ENCODE measurements around the gene ARMCX5.

The ARMCX5 gene

DNA sequence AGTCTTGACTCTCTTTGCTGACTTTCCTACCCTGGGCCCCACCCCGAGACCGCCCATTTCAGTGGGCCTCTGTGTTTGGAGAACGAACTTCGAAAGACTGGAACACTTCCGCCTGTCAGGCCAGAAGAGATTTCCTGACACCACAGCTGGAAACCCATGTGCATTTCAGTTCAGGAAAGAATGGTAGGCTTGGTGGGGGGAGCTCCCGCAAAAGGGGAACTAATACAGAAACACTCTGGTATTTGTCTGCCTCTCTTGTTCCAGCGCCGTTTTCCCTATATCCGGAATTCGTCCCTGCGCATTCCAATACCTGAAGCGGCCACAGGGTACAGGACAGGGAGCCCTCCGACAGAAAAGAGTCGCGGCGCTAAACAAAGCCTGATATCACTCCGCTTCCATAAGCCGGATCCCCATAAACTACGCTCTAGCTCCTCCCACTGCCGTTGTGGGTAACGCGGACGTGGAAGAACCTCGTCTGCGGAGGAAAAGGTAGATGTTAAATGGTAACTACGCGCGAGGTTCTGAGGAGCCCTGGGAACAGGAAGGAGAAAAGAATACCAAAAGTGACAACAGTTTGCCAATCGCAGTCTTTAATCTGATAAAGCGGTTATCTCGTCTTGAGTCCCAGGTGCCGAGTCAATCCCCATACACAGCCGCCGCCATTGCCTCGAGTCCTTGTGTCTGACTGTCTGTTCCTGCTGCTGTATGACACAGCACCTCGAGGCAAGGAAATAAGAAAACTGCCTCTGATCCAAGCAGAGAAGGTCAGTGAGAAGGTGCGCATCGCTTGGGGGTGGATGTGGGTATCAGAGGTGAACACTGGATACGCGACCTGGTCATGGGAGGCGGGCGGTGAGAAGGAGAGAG, at the start of gene ARMCX5:
ARMCX5 (plus strand) TSS at position 432 of the 867 bp plus-strand sequence. CDS start 2,627 bp downstream, outside the sequence.
- peak; percentile 82 for DNase-seq

DNA sequence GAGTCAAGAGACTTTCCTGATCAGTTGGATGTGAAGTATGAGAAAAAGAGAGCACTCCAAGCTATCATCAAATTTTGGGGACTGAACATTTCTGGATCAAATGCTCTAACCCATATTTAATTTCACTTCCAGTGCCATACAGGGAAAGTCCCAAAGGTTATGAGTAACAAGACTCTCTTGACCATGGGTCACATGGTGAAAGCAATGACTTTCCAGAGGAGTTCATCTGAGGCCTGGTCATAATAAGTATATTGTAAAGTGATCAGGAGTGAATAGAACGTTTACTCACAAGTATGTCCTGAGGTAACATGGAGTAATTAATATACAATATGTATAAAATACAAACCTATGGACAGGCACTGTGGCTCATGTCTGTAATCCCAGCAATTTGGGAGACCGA, 40.7 kb upstream of the ARMCX5 start:
- no peak for DNase-seq

DNA sequence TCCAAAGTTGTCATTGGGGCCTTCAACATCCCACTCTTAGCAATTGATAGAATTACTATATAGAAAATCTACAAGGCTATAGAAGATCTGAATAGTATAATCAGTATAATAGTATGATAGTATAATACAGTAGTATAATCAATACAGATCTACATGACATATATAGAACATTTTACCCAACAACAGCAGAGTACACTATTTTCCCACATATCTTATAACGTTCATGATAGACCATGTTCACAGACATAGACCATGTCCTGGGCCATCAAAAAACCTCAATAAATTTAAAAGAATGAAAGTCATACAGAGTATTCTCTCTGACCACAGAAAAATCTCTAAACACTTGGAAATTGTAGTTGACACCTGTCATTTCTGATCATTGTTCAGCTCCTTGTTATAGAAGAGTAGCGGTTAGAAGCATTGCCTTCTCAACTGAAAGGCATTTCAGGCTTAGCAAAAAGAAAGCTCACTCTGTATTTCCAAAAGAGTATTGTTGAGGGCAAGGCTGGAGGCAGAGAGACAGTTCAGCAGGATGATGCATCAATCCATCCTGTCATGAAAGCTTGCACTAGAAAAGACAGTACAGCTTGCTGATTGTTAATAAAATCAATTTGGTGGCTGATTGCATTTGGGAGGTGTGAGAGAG, 38.8 kb upstream of the ARMCX5 start:
- DNase-seq, result no peak

DNA sequence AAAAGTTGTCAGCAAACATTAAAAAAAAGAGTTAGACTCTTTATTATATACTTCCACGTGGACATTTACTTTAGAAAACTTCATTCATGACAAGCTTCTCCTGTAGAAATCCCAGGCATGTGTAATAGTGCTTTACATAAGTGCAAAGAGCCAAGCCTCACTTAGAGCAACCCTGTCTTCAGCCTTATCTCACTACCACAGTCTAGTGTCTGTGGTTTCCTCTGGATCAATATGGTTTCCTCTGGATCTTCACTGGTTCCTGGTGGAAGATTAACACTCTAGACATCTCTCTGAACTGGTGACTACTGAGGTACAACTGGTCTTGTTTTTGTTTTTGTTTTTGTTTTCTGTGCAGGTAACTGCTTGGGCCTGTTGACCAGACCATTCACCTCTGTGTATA, 18.4 kb upstream of the ARMCX5 start:
- no peak for DNase-seq

DNA sequence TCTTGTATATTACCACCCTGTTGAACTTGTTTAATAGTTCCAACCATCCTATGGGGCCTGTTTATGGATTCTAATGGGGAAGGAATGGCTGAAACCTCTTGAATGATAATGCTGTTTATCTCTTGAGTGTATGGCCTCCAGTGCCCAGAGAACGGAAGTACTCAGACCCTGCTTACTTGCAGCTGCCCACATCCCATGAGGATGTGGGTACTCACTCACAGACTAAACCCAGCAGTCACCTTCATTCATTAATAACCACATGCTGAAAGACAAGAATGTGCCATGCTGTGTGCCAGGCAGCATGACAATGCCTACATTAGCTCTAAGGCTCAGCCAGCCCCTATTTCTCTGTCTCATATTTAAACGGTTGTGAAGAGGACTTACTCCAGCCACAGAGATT, 5.9 kb upstream of the ARMCX5 start:
- DNase-seq, result no peak

DNA sequence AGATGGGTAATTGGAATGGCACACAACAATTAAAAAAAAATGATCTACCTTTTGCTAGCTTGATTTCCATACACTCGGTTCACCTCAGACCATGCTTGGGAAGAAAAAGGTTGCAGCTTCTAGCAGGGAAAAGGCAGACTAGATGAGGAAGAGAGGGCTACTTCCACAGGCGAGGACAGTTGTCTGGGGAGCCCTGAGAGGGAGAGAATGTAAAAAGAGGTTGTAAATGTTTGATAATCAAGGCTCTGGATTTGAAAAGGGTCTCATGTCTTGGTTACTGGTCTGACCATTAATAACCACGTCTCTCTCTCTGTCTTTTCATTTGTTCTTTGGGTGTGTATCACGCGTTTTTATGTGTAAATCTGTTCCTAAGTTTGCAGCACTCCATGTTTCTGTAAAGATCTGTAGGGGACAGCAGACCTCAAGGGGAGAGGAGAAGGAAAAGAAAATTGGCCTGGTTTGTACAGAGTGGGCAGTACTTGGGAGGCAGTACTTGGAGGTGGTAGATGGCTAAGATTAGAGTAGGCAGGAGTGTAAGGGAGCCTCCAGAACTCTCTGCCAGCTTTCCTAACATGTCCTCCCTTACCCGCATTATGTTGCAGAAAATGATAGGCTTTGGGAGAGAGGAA, 750 bp downstream of the ARMCX5 start:
- peak; percentile 29 for DNase-seq

DNA sequence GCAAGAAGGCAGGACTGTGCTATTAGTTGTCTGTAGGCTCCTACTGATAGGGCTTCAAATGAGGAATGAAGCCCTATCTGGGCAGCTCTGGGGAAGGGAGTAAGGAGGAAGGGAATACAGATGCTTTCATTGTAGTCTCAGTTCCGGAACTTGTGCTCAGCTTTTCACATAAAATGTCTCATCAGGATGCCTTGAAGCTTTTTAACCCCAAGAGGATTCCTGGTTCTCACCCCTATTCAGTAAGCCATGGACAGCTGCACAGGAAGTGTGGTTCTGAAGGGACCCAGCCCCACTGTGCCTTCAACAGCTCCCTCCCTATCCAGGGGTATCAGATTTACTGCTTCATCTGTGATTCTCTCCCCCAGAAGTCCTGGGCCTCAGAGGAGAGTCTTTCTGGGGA, 5.0 kb downstream of the ARMCX5 start:
- no peak for DNase-seq

DNA sequence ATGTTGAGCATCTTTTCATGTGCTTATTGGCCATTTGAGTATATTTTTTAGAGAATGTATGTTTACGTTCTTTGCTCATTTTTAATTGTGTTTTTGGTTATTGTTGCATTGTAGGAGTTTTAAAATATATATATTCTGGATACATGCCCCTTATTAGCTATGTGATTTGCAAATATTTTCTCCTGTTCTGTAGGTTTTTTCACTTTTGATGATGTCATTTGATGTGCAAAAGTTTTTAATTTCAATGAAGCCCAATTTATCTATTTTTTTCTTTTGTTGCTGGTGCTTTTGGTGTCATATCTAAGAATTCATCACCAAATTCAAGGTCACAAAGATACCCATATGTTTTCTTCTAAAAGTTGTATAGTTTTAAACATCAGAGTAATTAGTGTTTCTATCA, 6.8 kb downstream of the ARMCX5 start:
- no peak for DNase-seq

DNA sequence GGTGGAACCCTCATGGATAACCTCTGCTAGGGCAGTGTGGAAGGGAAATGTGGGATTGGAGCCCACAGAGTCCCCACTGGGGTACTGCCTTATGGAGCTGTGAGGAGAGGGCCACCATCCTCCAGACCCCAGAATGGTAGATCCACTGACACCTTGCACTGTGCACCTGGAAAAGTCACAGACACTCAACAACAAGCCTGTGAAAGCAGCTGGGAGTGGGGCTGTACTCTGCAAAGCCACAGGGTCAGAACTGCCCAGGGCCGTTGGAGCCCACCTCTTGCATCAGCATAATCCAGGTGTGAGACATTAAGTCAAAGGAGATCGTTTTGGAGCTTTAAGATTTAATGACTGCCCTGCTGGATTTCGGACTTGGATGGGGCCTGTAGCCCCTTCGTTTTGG, 11.6 kb downstream of the ARMCX5 start:
- DNase-seq, result no peak

DNA sequence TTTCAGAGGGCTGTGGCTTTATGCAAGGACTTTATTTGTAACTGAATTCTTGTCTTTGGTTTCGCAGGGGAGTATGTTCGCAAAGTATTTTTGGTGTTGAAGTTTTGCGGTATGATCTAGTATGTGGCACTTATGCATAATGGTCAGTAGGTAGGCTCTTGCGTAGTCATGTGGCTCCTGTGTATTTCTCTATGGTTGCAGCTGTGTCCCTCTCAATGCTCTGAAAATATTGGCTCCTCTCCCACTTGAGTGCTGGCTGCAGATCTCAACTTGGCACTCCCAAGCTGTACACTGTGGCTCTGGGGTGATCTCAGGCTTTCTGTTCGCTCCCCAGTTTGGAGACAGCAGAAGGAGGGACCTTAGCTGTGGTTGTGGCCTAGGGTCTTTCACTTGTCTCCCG, 24.8 kb downstream of the ARMCX5 start:
- DNase-seq, result no peak

DNA sequence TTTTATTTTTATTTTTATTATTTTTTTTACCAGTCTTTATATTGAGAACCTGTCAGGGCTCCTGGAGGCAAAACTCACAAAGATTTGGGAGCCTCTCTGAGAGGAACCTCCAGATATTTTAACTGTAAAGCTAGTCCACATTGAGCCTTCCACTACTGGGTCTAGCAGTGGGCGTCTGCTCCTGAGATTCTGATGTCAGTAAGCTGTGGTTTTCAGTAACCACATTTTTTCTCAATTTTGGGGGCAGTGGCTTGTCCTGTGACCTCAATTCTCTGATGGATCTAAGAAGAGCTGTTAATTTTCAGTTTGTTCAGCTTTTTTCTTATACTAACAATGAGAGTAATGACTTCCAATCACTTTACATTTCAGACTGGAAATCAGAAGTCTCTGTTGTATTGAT, 28.3 kb downstream of the ARMCX5 start:
- DNase-seq, result no peak

DNA sequence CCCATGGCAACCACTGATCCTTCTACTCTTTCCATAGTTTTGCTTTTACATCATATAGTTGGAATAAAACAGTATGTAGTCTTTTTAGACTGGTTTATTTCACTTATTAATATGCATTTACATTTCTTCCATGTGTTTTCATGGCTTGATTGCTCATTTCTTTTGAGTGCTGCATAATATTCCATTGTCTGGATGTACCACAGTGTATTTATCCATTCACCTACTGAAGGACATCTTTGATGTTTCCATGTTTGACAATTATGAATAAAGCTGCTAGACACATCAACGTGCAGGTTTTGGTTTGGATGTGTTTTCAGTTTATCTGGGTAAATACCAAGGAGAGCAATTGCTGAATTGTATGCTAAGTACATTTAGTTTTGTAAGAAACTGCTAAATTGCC, 38.2 kb downstream of the ARMCX5 start:
- DNase-seq, result no peak

DNA sequence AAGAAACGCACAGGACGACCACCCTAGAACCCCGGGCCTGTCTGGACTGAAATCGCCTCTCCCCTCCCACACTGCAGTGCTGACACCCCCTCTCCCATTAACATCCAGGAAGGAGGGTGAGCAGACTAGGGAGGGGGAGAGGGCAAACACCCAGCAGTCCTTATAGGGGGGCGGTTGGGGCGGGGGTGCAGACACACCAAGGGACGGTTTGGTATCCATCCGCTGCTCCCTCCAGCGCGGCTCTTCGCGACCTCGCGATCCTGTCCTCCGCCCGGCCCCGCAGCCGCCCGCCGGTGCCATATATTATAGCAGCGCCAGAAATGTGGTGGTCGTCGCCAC, 51.6 kb downstream of the ARMCX5 start:
- DNase-seq, result no peak

DNA sequence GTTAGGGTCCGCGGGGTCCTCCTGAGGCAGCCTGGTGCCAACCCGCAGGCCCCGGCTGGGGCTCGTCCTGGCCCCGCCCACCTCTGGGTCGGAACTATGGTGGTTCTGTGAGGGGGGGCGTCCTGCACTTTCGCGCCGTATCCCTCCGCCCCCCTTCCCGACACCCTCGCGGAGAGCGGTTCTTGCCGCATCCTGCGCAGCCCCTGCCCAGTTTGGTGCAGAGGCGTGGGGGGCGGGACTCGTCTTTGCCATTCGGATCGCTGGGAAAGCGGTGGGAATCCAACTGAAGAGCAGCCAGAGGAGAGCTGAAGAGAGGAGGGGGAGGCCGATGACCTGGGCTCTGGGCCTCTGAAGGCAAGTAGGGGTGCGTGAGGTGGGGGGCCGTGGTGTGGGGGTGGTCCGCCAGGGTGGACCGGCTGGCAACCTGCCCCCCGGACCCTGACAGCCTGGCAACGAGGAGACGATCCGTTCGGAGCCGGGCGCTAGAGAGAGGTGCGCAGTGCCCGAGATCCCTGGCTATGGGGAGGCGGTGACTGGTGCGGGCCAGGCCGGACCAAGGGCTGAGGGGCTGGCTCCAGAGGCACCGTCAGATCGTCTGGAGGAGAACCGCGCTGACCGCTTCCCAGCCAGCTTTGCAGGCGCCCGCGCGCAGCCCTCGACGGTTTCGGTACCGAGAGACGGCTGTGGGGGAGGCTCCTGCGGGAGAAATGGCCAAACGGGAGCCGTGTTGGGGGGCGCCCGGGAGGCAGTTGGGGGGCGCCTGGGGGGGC, 52.1 kb downstream of the ARMCX5 start, which contains the start of gene GPRASP1:
GPRASP1 (plus strand) TSS at position 242 of the 770 bp plus-strand sequence. CDS start 2,431 bp downstream, outside the sequence.
- DNase-seq, result peak; percentile 87

DNA sequence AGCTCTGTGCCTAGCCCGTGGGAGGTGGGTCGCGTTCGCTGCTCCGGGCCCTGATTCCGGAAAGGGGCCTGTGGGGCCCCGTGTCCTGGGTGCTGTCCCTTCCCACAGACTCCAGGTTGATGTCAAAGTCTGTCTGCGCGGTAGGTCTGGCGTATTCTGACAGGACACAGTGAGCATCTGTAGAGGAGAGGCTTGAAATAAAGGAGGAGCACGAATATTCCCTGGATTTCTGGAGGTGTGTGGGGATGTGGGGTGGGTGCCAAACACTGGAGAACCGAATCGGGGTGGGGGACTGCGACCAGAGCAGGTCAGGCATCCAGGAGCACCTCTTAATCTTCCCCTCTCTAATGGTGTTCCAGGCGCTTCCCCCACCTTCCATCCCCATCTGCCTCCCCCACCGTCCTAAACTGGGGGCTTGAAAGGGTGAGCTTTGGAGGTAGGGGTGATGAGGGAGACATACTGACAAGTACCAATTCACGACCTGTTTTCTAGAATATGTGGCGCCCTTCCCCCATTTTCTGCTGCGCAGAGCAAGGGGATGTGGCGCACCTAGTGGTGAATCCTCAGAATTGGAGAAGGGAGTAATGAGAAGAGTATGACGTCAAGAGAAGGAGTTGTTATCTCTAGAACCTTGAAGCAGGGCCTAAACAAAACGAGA, 52.8 kb downstream of the ARMCX5 start:
- peak; percentile 53 for DNase-seq
